ENCODE measurements around the gene FOXJ2.

FOXJ2 gene

GRCh38 chr12:8033153-8034044 is 883 bp downstream of the FOXJ2 start:
- TF ChIP-seq CTCF (IDR thresholded peaks at IDR 0.05; ENCODE audit: insufficient read depth, low read depth, low read length, missing control alignments), result no peak
- peak overlapping the region; percentile 78 for H3K4me3 ChIP-seq (ENCODE audit: low read depth, low read length)
- peak; percentile 55 for DNase-seq (ENCODE audit: low read depth)

- H3K4me3 ChIP-seq (ENCODE audit: low read depth, low read length), result no peak overlapping the region
- TF ChIP-seq CTCF (IDR thresholded peaks at IDR 0.05; ENCODE audit: insufficient read depth, low read depth, low read length, missing control alignments), result no peak
- no peak for DNase-seq (ENCODE audit: low read depth)
Observed at GRCh38 chr12:8034802-8035201, 2.3 kb downstream of the FOXJ2 start.

- TF ChIP-seq CTCF (IDR thresholded peaks at IDR 0.05; ENCODE audit: insufficient read depth, low read depth, low read length, missing control alignments), result no peak
- no peak overlapping the region for H3K4me3 ChIP-seq (ENCODE audit: low read depth, low read length)
- DNase-seq (ENCODE audit: low read depth), result no peak
Observed at GRCh38 chr12:8035440-8036010, 3.0 kb downstream of the FOXJ2 start.

- DNase-seq (ENCODE audit: low read depth), result no peak
- TF ChIP-seq CTCF (IDR thresholded peaks at IDR 0.05; ENCODE audit: insufficient read depth, low read depth, low read length, missing control alignments), result no peak
- H3K4me3 ChIP-seq (ENCODE audit: low read depth, low read length), result no peak overlapping the region
Observed at GRCh38 chr12:8036346-8036745, 3.8 kb downstream of the FOXJ2 start.

- peak; percentile 25 for DNase-seq (ENCODE audit: low read depth)
- H3K4me3 ChIP-seq (ENCODE audit: low read depth, low read length), result no peak overlapping the region
- no peak for TF ChIP-seq CTCF (IDR thresholded peaks at IDR 0.05; ENCODE audit: insufficient read depth, low read depth, low read length, missing control alignments)
Observed at GRCh38 chr12:8037046-8037663, 4.6 kb downstream of the FOXJ2 start.

GRCh38 chr12:8037947-8038346 is 5.4 kb downstream of the FOXJ2 start:
- no peak overlapping the region for H3K4me3 ChIP-seq (ENCODE audit: low read depth, low read length)
- TF ChIP-seq CTCF (IDR thresholded peaks at IDR 0.05; ENCODE audit: insufficient read depth, low read depth, low read length, missing control alignments), result no peak
- no peak for DNase-seq (ENCODE audit: low read depth)

All from GM12865 (cell line).